Astrocyte (in vitro differentiated cells and primary cell): ENCODE results near the gene TGM1.

Experiments
- CTCF ChIP-seq: IDR thresholded peaks from 2 replicates; pipeline ENCODE4 v1.5.1; 2011; ENCODE audit warnings: low read depth, mild to moderate bottlenecking, inconsistent platforms, low read length, moderate library complexity; ENCODE audit not compliant: insufficient read depth
- EZH2 ChIP-seq: IDR thresholded peaks from 2 replicates; pipeline ENCODE4 v1.6.1; 2012; ENCODE audit warnings: mild to moderate bottlenecking, low read length, inconsistent platforms; ENCODE audit not compliant: insufficient read depth

- TF ChIP-seq CTCF (no peak), EZH2 (no peak)
Observed at GRCh38 chr14:24258548-24259265, 4.3 kb downstream of the TGM1 start.
